GM10266 (cell line): ENCODE data around the gene AP3S1.
A peak's percentile ranks its signal among the peaks of the same experiment; 100 is the strongest.

ENCODE experiments used
- DNase-seq: peaks from one replicate; pipeline ENCODE4 v3.0.0; 2012; ENCODE audit errors: extremely low spot score
- CTCF ChIP-seq: IDR thresholded peaks from 2 replicates; pipeline ENCODE4 v1.5.1; 2012; ENCODE audit warnings: mild to moderate bottlenecking, low read depth; ENCODE audit not compliant: control insufficient read depth, insufficient read depth; ENCODE audit errors: missing control alignments

AP3S1 gene

GRCh38 chr5:115954144-115954543 is 112.4 kb downstream of the AP3S1 start:
- no peak for TF ChIP-seq CTCF
- DNase-seq = no peak

- DNase-seq = no peak
- no peak for TF ChIP-seq CTCF
Observed at GRCh38 chr5:115956957-115957356, 115.2 kb downstream of the AP3S1 start.

GRCh38 chr5:115961381-115962238 is 119.9 kb downstream of the AP3S1 start:
- DNase-seq = no peak
- no peak for TF ChIP-seq CTCF

GRCh38 chr5:115962239-115962564 is 120.5 kb downstream of the AP3S1 start, which contains the start of gene LVRN:
LVRN (plus strand) TSS chr5:115962475; CDS start chr5:115962618, 143 bp downstream.
- TF ChIP-seq CTCF = no peak
- DNase-seq = no peak

GRCh38 chr5:115962565-115963402 is 121.0 kb downstream of the AP3S1 start:
- peak; percentile 23 for DNase-seq
- no peak for TF ChIP-seq CTCF

- DNase-seq = no peak
- TF ChIP-seq CTCF = no peak
Observed at GRCh38 chr5:115963566-115963965, 121.8 kb downstream of the AP3S1 start.
